ENCODE data around the gene ARHGEF12.

The ARHGEF12 gene

DNA sequence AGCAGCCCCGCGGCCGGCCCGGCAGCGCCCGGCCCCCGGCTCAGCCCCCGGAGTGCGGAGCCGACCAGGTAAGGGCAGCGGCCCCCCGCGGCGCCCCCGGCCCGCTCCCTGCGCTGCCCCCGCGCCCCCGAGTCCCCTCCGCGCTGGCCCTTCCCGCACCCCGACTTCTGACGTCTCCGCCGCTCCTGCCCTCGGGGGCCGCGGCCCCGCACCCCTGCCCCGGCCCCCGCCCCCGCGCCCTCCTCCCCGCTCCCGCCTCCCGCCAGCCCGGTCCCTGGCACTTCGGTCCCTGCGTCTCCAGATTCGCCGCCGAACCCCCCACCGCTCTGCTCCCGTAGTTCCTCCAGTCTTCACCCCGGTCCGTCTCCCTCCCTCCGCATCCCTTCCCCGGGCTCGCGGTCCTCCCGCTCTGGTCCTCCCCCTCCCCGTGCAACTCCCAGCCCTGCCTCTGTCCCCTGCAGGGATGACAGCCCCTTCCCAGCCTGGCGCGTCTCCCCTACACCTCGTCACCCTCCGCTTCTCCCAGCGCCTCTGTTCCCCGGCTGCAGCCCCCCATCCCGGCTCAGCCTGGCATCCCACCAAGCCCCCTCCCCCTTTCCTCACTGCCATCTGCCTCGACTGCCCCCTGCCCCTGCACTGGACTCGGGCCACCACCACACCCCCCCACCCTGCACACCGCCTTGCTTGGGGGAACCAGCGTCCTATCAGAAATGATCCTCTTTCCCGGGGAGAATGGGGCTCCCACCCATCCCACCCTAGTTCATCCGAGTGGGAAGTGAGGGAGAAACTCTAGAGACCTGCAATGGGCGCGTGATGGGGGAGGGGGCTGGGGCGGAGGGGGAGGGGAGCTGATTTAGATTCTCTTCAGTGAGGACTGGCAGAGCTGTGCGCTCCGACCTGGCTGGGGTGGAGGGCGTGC, 175.9 kb downstream of the ARHGEF12 start:
- no peaks in the 10 kb centered on the region for H3K36me3 ChIP-seq (ENCODE audit: control insufficient read depth in 2 of 2, insufficient read depth in 2 of 2, low read length in 2 of 2)
- no peaks in the 10 kb centered on the region for H3K4me1 ChIP-seq (ENCODE audit: control insufficient read depth in 2 of 2, insufficient read depth in 2 of 2, low read length in 2 of 2)
- H3K27me3 ChIP-seq (ENCODE audit: control insufficient read depth in 2 of 2, insufficient read depth in 2 of 2, low read length in 2 of 2): peaks cover 34 to 63% of the 10 kb centered on the region in 2 donors
- H3K9me3 ChIP-seq (ENCODE audit: control insufficient read depth in 2 of 2, low read length in 2 of 2): no peaks in the 10 kb centered on the region
- H3K27ac ChIP-seq (ENCODE audit: low read depth in 2 of 2, low read length in 2 of 2): no peak overlapping the region
- no peak overlapping the region for H3K9ac ChIP-seq (ENCODE audit: low read depth in 1 of 2, low read length in 2 of 2)
- H3K4me3 ChIP-seq (ENCODE audit: low read length in 2 of 2): no peak overlapping the region

DNA sequence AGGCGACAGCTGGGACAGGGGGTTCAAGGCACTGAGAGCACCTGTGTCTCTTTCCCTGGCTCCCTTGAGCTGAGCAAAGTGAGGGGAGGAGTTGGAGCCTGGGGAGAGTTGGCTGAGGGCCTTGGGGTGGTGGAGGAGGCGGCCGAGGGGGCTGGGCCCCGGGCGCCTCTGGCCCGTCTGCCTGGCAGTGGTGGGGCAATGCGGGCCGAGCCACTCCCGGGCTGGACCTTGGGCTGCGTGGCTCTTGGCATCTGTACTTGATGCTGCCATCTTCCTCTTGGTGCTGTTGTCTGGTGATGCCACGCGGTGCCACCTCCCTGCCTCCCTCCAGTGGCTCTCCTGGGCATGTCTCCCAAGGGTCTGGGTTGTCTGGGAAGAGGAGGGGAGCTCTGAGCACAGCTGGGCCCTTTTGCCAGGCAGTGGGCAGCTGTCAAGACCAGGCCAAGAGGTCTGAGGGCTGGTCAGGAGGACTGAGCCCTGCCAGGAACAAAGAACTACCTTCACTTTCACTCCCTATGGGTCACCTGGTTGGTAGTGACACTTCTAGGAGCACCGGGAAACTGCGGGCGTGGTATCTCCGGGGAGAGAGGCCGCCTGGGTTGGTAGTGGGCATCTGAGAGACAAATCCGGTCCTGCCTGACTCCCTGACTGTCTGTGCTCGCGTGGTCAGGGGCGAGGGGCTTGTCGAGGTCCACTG, 176.7 kb downstream of the ARHGEF12 start:
- Histone ChIP-seq H3K27me3 (ENCODE audit: control insufficient read depth in 2 of 2, insufficient read depth in 2 of 2, low read length in 2 of 2) (peaks cover 39 to 71% of the 10 kb centered on the region in 2 donors), H3K4me3 (ENCODE audit: low read length in 2 of 2) (no peak overlapping the region), H3K9ac (ENCODE audit: low read depth in 1 of 2, low read length in 2 of 2) (no peak overlapping the region), H3K36me3 (ENCODE audit: control insufficient read depth in 2 of 2, insufficient read depth in 2 of 2, low read length in 2 of 2) (no peaks in the 10 kb centered on the region), H3K9me3 (ENCODE audit: control insufficient read depth in 2 of 2, low read length in 2 of 2) (no peaks in the 10 kb centered on the region), H3K4me1 (ENCODE audit: control insufficient read depth in 2 of 2, insufficient read depth in 2 of 2, low read length in 2 of 2) (no peaks in the 10 kb centered on the region), H3K27ac (ENCODE audit: low read depth in 2 of 2, low read length in 2 of 2) (no peak overlapping the region)

DNA sequence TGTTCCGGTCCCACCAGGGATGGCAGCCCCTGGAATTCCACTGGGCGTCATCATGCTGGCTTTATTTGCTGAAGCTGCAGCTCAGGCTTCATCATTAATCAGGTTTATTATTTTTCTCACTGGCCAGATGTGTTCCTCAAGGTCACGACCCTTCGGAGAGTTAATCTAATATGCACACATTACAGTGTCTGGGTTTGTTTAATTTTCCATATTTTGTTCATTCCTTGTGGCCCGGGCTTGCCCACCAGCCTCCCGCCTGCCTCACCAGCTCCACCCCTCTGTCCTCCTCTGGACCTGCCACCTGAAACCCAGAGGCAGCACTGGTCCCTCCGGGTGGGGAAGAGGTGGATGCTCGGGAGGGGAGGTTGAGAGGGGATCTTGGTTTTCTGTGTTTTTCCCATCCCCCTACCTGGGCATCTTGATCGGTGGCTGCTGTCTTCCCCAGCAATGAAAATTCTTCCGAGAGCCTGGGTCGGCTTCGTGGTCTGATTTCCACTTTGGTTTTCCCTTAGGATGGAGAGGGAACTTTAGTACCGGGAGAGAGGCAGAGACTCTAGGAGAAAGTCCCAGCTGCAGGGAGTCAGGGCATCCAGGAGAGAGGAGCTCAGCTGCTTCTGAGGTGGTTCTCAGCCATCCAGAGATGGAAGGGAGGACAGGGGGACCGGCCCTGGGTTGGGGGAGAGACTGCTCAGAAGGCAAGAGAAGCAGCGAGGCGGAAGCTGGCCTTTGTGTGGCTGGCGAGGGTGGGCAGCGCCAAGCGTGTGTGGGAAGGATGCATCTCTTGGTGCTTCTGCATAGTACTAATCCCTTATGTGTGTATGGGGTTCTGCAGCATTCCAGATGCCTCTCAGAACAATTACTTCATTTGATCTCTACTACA, 177.5 kb downstream of the ARHGEF12 start:
- Histone ChIP-seq H3K36me3 (ENCODE audit: control insufficient read depth in 2 of 2, insufficient read depth in 2 of 2, low read length in 2 of 2) (no peaks in the 10 kb centered on the region), H3K27me3 (ENCODE audit: control insufficient read depth in 2 of 2, insufficient read depth in 2 of 2, low read length in 2 of 2) (peaks cover 39 to 78% of the 10 kb centered on the region in 2 donors), H3K4me1 (ENCODE audit: control insufficient read depth in 2 of 2, insufficient read depth in 2 of 2, low read length in 2 of 2) (no peaks in the 10 kb centered on the region), H3K9ac (ENCODE audit: low read depth in 1 of 2, low read length in 2 of 2) (no peak overlapping the region), H3K4me3 (ENCODE audit: low read length in 2 of 2) (no peak overlapping the region), H3K9me3 (ENCODE audit: control insufficient read depth in 2 of 2, low read length in 2 of 2) (no peaks in the 10 kb centered on the region), H3K27ac (ENCODE audit: low read depth in 2 of 2, low read length in 2 of 2) (no peak overlapping the region)

DNA sequence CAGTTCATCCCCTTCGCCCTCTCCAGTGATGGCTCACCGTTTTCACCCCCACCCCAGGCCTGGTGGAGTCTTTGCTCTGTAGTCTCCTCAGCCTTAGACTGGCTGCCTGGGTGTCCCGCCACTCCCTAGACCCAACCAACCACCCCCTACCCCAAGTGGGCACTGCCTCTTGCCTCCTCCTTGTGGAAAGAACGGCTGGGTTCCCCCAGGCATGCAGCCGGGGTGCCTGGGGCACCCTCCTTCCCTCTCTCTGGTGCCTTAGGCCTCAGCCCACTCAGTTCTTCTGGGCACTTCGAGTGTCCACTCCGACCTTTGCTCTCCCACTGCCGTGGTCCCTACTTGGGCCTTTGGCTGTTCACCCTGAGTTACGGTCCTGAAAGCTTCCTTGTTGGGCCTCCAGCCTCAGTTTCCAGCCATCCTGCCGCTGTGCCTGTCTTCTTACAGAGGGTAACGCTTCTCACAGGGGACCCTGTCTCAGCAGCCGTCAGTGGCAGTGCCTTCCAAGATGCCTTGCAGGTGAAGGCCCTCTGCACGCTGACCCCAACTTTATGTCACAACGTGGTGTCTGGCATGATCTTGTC, 178.4 kb downstream of the ARHGEF12 start:
- no peak overlapping the region for H3K27ac ChIP-seq (ENCODE audit: low read depth in 2 of 2, low read length in 2 of 2)
- H3K4me3 ChIP-seq (ENCODE audit: low read length in 2 of 2): no peak overlapping the region
- H3K4me1 ChIP-seq (ENCODE audit: control insufficient read depth in 2 of 2, insufficient read depth in 2 of 2, low read length in 2 of 2): no peaks in the 10 kb centered on the region
- H3K9me3 ChIP-seq (ENCODE audit: control insufficient read depth in 2 of 2, low read length in 2 of 2): no peaks in the 10 kb centered on the region
- H3K36me3 ChIP-seq (ENCODE audit: control insufficient read depth in 2 of 2, insufficient read depth in 2 of 2, low read length in 2 of 2): no peaks in the 10 kb centered on the region
- no peak overlapping the region for H3K9ac ChIP-seq (ENCODE audit: low read depth in 1 of 2, low read length in 2 of 2)
- peaks cover 48 to 79% of the 10 kb centered on the region in 2 donors for H3K27me3 ChIP-seq (ENCODE audit: control insufficient read depth in 2 of 2, insufficient read depth in 2 of 2, low read length in 2 of 2)

DNA sequence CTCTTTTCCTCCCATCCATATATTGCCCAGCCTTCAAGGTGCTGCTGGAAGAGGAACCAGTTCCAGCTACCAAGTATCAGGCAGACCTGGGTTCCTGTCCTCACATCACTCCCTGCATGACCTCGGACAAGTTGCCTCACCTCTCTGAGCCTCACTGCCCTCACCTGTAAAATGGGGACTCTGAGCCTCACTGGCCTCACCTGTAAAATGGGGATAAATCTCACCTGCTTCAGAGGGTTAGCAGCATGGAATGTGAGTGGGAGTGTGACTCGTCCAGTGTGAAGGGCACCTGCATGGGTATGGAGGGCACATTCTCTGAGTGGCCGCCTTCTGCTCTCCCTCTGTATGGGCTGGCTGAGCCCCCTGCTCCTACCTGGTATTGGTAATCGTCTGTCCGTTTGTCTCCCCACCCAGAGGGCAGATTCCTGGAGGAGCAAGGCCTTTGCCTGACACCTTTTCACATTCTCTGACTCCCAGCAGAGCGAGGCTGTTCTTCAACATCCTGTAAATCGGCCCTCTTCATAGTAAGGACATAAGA, 179.0 kb downstream of the ARHGEF12 start:
- Histone ChIP-seq H3K9ac (ENCODE audit: low read depth in 1 of 2, low read length in 2 of 2) (no peak overlapping the region), H3K27me3 (ENCODE audit: control insufficient read depth in 2 of 2, insufficient read depth in 2 of 2, low read length in 2 of 2) (peaks cover 48 to 73% of the 10 kb centered on the region in 2 donors), H3K4me1 (ENCODE audit: control insufficient read depth in 2 of 2, insufficient read depth in 2 of 2, low read length in 2 of 2) (no peaks in the 10 kb centered on the region), H3K4me3 (ENCODE audit: low read length in 2 of 2) (no peak overlapping the region), H3K9me3 (ENCODE audit: control insufficient read depth in 2 of 2, low read length in 2 of 2) (no peaks in the 10 kb centered on the region), H3K36me3 (ENCODE audit: control insufficient read depth in 2 of 2, insufficient read depth in 2 of 2, low read length in 2 of 2) (no peaks in the 10 kb centered on the region), H3K27ac (ENCODE audit: low read depth in 2 of 2, low read length in 2 of 2) (no peak overlapping the region)

DNA sequence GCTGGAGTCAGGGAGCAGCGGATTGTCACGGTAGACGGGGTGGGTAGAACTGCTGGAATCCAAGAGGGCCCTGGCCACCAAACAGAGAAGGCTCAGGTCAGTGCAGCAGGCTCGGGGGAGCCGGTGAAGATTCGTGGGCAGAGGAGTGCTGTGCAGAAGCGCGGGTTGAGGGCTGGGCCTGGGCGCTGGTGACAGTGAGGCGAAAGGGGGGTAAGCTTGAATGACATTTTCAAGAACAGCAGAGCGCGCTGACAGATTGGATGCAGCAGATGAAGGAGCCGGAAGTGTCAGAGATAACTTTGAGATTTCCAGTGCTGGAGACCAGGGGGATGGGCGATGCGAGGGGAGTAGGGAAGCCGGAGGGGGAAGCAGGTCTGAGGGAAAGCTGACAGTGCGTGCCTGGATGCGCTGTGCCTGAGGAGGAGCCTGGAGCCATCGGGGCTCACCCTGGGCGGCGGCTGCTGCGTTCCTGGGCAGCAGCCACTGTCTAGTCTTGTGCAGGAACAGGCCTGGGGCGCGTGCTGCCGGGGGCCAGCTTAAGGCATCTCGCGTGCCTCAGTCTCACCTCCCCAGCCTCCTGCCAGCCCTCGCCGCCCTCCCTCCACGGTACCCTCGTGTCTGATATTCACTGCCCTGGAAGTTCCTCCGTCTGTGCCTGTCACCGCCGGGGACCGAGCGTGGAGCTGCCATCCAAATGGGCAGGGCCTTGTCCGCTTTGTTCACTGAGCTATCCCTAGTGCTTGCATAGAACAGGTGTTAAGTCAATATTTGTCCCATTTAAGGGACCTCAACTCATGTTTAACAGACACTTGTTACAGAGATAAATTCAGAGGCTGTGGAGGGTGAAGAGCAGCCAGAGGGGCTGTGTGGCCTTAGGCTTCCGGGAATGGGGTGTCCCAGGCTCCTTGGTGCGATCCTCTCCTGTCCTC, 180.5 kb downstream of the ARHGEF12 start:
- H3K9me3 ChIP-seq (ENCODE audit: control insufficient read depth in 2 of 2, low read length in 2 of 2): no peaks in the 10 kb centered on the region
- no peak overlapping the region for H3K4me3 ChIP-seq (ENCODE audit: low read length in 2 of 2)
- peaks cover 48 to 66% of the 10 kb centered on the region in 2 donors for H3K27me3 ChIP-seq (ENCODE audit: control insufficient read depth in 2 of 2, insufficient read depth in 2 of 2, low read length in 2 of 2)
- H3K9ac ChIP-seq (ENCODE audit: low read depth in 1 of 2, low read length in 2 of 2): no peak overlapping the region
- no peak overlapping the region for H3K27ac ChIP-seq (ENCODE audit: low read depth in 2 of 2, low read length in 2 of 2)
- no peaks in the 10 kb centered on the region for H3K36me3 ChIP-seq (ENCODE audit: control insufficient read depth in 2 of 2, insufficient read depth in 2 of 2, low read length in 2 of 2)
- H3K4me1 ChIP-seq (ENCODE audit: control insufficient read depth in 2 of 2, insufficient read depth in 2 of 2, low read length in 2 of 2): no peaks in the 10 kb centered on the region

DNA sequence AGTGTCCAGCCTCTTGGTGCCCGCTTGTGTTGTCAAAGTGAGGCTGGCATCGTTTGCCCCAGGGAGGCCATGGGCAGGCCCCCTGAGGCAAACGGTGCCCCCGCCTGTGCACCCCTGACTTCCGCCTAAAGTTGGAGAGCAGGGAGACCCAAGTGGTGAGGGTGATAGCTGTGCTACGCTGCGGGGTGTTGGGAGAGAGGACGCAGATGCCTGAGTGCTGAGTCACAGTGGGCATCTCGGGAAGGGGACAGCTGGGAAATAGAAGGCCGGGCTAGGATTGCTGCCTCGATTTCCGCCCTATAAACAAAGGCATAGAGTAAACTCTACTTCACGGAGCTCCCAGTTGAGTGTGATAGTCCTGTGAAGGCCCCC, 181.2 kb downstream of the ARHGEF12 start:
- peaks cover 48 to 66% of the 10 kb centered on the region in 2 donors for H3K27me3 ChIP-seq (ENCODE audit: control insufficient read depth in 2 of 2, insufficient read depth in 2 of 2, low read length in 2 of 2)
- no peak overlapping the region for H3K4me3 ChIP-seq (ENCODE audit: low read length in 2 of 2)
- H3K27ac ChIP-seq (ENCODE audit: low read depth in 2 of 2, low read length in 2 of 2): no peak overlapping the region
- no peak overlapping the region for H3K9ac ChIP-seq (ENCODE audit: low read depth in 1 of 2, low read length in 2 of 2)
- no peaks in the 10 kb centered on the region for H3K36me3 ChIP-seq (ENCODE audit: control insufficient read depth in 2 of 2, insufficient read depth in 2 of 2, low read length in 2 of 2)
- H3K4me1 ChIP-seq (ENCODE audit: control insufficient read depth in 2 of 2, insufficient read depth in 2 of 2, low read length in 2 of 2): no peaks in the 10 kb centered on the region
- H3K9me3 ChIP-seq (ENCODE audit: control insufficient read depth in 2 of 2, low read length in 2 of 2): no peaks in the 10 kb centered on the region

DNA sequence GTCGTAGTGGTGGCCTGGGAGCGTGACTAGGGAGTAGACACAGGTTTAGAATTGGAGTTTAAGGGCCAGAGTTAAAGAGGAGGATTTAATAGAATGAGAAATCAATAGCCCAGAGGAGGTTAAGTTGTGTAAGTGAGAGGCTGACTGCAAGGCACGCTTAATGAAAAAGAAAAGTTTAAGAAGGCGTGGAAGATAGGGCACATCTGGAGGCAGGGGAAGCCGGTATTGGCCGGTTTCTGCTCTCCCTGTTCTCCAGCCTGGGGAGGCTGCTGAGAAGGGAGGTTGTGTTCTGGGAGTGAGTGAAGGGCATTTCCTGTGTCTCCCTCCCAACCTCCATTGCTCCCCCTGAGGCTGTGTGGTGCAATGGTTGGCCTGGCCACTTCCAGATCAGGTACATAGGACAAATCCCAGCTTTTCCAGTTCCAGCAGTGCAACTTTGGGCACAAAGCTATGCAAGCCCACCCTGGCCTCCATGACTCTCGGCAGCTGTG, 181.6 kb downstream of the ARHGEF12 start:
- H3K36me3 ChIP-seq (ENCODE audit: control insufficient read depth in 2 of 2, insufficient read depth in 2 of 2, low read length in 2 of 2): no peaks in the 10 kb centered on the region
- no peak overlapping the region for H3K9ac ChIP-seq (ENCODE audit: low read depth in 1 of 2, low read length in 2 of 2)
- no peak overlapping the region for H3K4me3 ChIP-seq (ENCODE audit: low read length in 2 of 2)
- H3K27ac ChIP-seq (ENCODE audit: low read depth in 2 of 2, low read length in 2 of 2): no peak overlapping the region
- H3K9me3 ChIP-seq (ENCODE audit: control insufficient read depth in 2 of 2, low read length in 2 of 2): no peaks in the 10 kb centered on the region
- peaks cover 51 to 67% of the 10 kb centered on the region in 2 donors for H3K27me3 ChIP-seq (ENCODE audit: control insufficient read depth in 2 of 2, insufficient read depth in 2 of 2, low read length in 2 of 2)
- no peaks in the 10 kb centered on the region for H3K4me1 ChIP-seq (ENCODE audit: control insufficient read depth in 2 of 2, insufficient read depth in 2 of 2, low read length in 2 of 2)

DNA sequence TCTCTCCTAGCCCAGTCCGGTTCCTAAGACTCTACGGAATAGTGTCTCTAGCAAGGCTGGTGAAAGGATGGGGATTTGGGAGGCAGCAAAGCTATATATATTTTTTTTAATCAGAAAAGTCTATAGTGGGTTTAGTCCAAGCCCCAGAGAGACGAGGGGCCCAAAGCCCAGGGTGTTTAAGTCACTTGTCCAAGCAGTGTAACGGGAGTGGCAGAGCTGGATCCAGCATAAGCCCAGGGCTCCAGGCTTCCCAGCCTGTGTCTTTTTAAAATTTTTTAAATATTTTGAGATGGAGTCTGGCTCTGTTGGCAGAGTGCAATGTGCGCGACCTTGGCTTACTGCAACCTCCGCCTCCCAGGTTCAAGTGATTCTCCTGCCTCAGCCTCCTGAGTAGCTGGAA, 182.1 kb downstream of the ARHGEF12 start:
- no peak overlapping the region for H3K4me3 ChIP-seq (ENCODE audit: low read length in 2 of 2)
- no peaks in the 10 kb centered on the region for H3K9me3 ChIP-seq (ENCODE audit: control insufficient read depth in 2 of 2, low read length in 2 of 2)
- H3K9ac ChIP-seq (ENCODE audit: low read depth in 1 of 2, low read length in 2 of 2): no peak overlapping the region
- no peak overlapping the region for H3K27ac ChIP-seq (ENCODE audit: low read depth in 2 of 2, low read length in 2 of 2)
- H3K36me3 ChIP-seq (ENCODE audit: control insufficient read depth in 2 of 2, insufficient read depth in 2 of 2, low read length in 2 of 2): no peaks in the 10 kb centered on the region
- H3K27me3 ChIP-seq (ENCODE audit: control insufficient read depth in 2 of 2, insufficient read depth in 2 of 2, low read length in 2 of 2): peaks cover 53 to 67% of the 10 kb centered on the region in 2 donors
- no peaks in the 10 kb centered on the region for H3K4me1 ChIP-seq (ENCODE audit: control insufficient read depth in 2 of 2, insufficient read depth in 2 of 2, low read length in 2 of 2)
